ENCODE data around the gene ST8SIA1.
"Not testable (repeated sequence)": the region's sequence is repeated elsewhere in the genome, so short reads cannot be mapped to it uniquely, and the experiment has no call there.

Gene ST8SIA1

GRCh38 chr12:22196236-22196635, 138.3 kb downstream of the ST8SIA1 start:
- in situ Hi-C loops (cut with HindIII; ENCODE audit: low sequenced_read_pairs), result no loop called here

GRCh38 chr12:22190969-22191368, 143.5 kb downstream of the ST8SIA1 start:
- in situ Hi-C loops (cut with HindIII; ENCODE audit: low sequenced_read_pairs), result no loop called here

- in situ Hi-C loops (cut with HindIII; ENCODE audit: low sequenced_read_pairs), result no loop called here
Observed at GRCh38 chr12:22188431-22188830, 146.1 kb downstream of the ST8SIA1 start.

GRCh38 chr12:22180705-22181104, 153.8 kb downstream of the ST8SIA1 start:
- in situ Hi-C loops (cut with HindIII; ENCODE audit: low sequenced_read_pairs), result no loop called here

DNA sequence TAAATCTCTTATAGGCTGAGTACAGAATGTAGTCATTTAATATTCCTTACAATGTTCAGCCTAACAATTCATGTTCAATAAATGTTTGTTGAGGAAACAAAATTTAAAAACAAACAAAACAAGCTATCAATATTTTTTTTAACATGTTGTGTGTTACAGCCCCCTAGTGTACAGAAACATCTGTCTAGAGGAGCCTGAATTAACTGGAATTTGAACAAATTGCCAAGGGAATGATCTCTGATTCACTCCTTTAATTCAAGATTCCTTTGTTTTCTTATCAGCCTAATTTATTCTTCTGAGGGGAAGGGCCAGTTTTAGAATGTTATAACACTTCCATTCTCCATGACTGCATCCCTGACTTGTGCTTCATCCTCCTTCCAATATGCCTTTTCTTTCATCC, 161.3 kb downstream of the ST8SIA1 start:
- in situ Hi-C loops (cut with HindIII; ENCODE audit: low sequenced_read_pairs), result no loop called here

DNA sequence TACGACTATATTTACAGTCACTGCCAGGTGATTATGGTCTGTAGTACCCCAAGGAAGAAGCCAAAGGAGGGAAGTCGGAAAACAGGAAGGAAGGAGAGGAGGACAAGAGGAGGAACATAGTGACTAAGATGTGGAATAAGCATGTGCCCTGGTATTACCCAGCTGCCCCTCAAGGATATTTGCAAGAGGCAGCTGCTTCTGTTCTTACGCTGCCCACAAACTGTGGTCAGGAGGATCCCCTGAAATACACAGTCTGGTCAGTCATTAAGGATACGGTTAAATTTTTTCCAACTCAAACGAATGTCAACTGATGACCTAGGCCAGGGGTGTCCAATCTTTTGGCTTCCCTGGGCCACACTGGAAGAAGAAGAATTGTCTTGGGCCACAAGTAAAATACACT, 162.0 kb downstream of the ST8SIA1 start:
- in situ Hi-C loops (cut with HindIII; ENCODE audit: low sequenced_read_pairs), result no loop called here

DNA sequence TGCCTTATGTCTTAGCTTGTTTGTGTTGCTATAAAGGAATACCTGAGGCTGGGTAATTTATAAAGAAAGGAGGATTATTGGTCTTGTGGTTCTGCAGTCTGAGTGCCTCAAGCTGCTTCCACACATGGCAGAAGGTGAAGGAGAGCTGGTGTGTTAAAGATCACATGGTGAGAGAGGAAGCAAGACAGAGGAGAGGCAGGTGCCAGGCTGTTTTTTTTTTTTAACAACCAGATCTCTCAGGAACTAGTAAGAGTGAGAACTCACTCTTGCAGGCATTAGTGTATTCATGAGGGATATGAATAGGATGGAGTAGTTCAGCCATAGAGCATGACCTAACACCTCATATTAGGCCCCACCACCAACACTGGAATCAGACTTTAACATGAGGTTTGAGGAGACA, 165.1 kb downstream of the ST8SIA1 start:
- in situ Hi-C loops (cut with HindIII; ENCODE audit: low sequenced_read_pairs), result loop anchor here (10.0 kb wide), 1 partner anchor 105 kb away; no protein-coding TSS in a partner anchor

DNA sequence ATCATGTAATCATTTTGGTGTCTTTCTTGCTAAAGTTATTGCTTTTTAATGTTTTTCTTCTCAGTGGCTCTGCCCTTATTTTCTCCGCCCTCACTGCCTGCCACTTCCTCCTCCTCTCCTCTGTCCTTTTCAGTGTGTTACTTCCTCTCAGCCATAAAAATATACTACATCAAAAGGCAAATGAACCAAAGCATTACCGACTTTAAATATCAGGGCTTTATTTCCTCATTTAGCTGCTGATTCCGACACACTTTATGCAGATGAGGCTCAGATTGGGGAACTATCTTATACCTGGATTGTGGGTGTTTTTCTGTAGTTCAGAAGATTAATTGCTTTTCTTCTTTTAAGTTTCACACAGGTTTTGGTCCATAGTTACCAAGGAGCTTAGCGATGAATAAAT, 170.4 kb downstream of the ST8SIA1 start:
- in situ Hi-C loops (cut with HindIII; ENCODE audit: low sequenced_read_pairs), result loop anchor here (10.0 kb wide), 1 partner anchor 99 kb away; no protein-coding TSS in a partner anchor

DNA sequence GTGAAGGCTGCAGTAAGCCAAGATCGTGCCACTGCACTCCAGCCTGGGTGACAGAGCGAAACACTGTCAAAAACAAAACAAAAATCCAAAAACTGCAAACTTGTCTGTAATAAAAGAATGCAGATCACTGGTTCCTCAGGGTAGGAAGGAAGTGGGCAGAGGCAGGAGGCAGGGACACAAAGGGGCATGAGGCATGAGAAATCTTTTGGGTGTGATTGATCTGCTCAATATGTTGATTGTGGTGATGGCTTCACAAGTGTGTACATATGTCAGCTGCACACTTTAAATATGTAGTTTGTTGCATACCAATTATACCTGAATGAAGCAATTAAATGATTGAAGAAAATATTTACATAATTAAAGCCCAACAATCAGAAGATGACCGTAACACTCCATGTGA, 170.9 kb downstream of the ST8SIA1 start:
- in situ Hi-C loops (cut with HindIII; ENCODE audit: low sequenced_read_pairs), result loop anchor here (10.0 kb wide), 1 partner anchor 99 kb away; no protein-coding TSS in a partner anchor

- in situ Hi-C loops (cut with HindIII; ENCODE audit: low sequenced_read_pairs), result loop anchor here (10.0 kb wide), 1 partner anchor 96 kb away; no protein-coding TSS in a partner anchor
Observed at GRCh38 chr12:22160396-22161003, 174.0 kb downstream of the ST8SIA1 start.

DNA sequence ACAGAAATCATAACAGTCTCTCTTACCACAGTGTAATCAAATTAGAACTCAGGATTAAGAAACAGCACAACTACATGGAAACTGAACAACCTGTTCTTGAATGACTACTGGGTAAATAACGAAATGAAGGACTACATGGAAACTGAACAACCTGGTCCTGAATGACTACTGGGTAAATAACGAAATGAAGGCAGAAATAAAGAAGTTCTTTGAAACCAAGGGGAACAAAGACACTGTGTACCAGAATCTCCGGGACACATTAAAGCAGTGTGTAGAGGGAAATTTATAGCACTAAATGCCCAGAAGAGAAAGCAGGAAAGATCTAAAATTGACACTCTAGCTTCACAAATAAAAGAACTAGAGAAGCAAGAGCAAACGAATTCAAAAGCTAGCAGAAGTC, 185.2 kb downstream of the ST8SIA1 start:
- in situ Hi-C loops (cut with HindIII; ENCODE audit: low sequenced_read_pairs), result not testable (repeated sequence)

DNA sequence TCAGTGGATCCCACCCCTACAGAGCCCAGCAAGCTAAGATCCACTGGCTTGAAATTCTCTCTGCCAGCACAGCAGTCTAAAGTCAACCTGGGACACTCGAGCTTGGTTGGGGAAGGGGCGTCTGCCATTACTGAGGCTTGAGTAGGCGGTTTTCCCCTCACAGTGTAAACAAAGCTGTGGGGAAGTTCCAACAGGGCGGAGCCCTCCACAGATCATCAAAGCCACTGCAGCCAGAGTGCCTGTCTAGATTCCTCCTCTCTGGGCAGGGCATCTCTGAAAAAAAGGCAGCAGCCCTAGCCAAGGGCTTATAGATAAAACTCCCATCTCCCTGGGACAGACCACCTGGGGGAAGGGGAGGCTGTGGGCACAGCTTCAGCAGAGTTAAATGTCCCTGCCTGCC, 187.8 kb downstream of the ST8SIA1 start:
- in situ Hi-C loops (cut with HindIII; ENCODE audit: low sequenced_read_pairs), result not testable (repeated sequence)
